GM23338 (cell line): Measurements from ENCODE around the gene PRM3. TPM values are rescaled to one million over a fixed set of nuclear protein-coding genes. Genes with fewer than 3 reads are reported as not detected.

Source experiments
- ATAC-seq: fragments of 200-7000 bp; cut with Tn5 transposase; 3 replicates; pipeline ENCODE4 v1.9.1; 2020
- DNase-seq: peaks from one replicate; pipeline ENCODE4 v3.0.0-alpha.2; 2015; ENCODE audit warnings: low spot score
- H2AFZ ChIP-seq: fragments of 200-600 bp; sonication (generic); 2 replicates; pipeline ENCODE4 v1.8.0; 2016; ENCODE audit warnings: antibody characterized with exemption, mild to moderate bottlenecking, moderate library complexity
- H3F3A ChIP-seq: fragments of 200-600 bp; sonication (generic); replicated peaks from 2 replicates; pipeline ENCODE4 v1.8.0; 2017; ENCODE audit warnings: antibody characterized with exemption, mixed run types, low read depth
- H3K27ac ChIP-seq: fragments of 200-600 bp; sonication (generic); 2 replicates; pipeline ENCODE4 v1.6.1; 2016; ENCODE audit warnings: low read depth
- H3K27me3 ChIP-seq: fragments of 200-600 bp; sonication (generic); 2 replicates; pipeline ENCODE4 v1.8.0; 2016; ENCODE audit warnings: mild to moderate bottlenecking, mixed run types, moderate library complexity; ENCODE audit not compliant: insufficient read depth
- H3K36me3 ChIP-seq: fragments of 200-600 bp; sonication (generic); 2 replicates; pipeline ENCODE4 v1.8.0; 2016; ENCODE audit warnings: mild to moderate bottlenecking; ENCODE audit not compliant: insufficient read depth
- H3K4me1 ChIP-seq: fragments of 200-600 bp; sonication (generic); 2 replicates; pipeline ENCODE4 v1.8.0; 2016; ENCODE audit warnings: mild to moderate bottlenecking, moderate library complexity; ENCODE audit not compliant: insufficient read depth
- H3K4me2 ChIP-seq: fragments of 200-600 bp; sonication (generic); 2 replicates; pipeline ENCODE4 v1.7.1; 2017; ENCODE audit warnings: mixed run types
- H3K4me3 ChIP-seq: fragments of 200-600 bp; sonication (generic); 2 replicates; pipeline ENCODE4 v1.6.1; 2016; ENCODE audit warnings: mixed run types
- H3K79me2 ChIP-seq: fragments of 200-600 bp; sonication (generic); replicated peaks from 2 replicates; pipeline ENCODE4 v1.8.0; 2017; ENCODE audit warnings: mild to moderate bottlenecking; ENCODE audit not compliant: insufficient read depth
- H3K9me2 ChIP-seq: fragments of 200-600 bp; sonication (generic); 2 replicates; pipeline ENCODE4 v1.8.0; 2017; ENCODE audit not compliant: insufficient read depth
- H4K20me1 ChIP-seq: fragments of 200-600 bp; sonication (generic); replicated peaks from 2 replicates; pipeline ENCODE4 v1.8.0; 2017; ENCODE audit warnings: mild to moderate bottlenecking; ENCODE audit not compliant: insufficient read depth
- H3K27ac Mint-ChIP-seq: 2 replicates; pipeline ENCODE4 v1.8.0; 2020; ENCODE audit warnings: inconsistent platforms, mild to moderate bottlenecking, moderate library complexity, mixed read lengths
- H3K27me3 Mint-ChIP-seq: 3 replicates; pipeline ENCODE4 v1.8.0; 2022; ENCODE audit warnings: low read depth, mild to moderate bottlenecking, moderate library complexity, mixed read lengths, inconsistent platforms; ENCODE audit not compliant: insufficient read depth, poor library complexity
- H3K36me3 Mint-ChIP-seq: 3 replicates; pipeline ENCODE4 v1.8.0; 2021; ENCODE audit warnings: low read depth, mild to moderate bottlenecking, inconsistent platforms, moderate library complexity, mixed read lengths
- H3K4me1 Mint-ChIP-seq: 3 replicates; pipeline ENCODE4 v1.8.0; 2020; ENCODE audit warnings: mild to moderate bottlenecking, inconsistent platforms, mixed read lengths
- H3K4me3 Mint-ChIP-seq: 3 replicates; pipeline ENCODE4 v1.8.0; 2021; ENCODE audit warnings: moderate library complexity, mild to moderate bottlenecking, inconsistent platforms, mixed read lengths
- H3K9me3 Mint-ChIP-seq: 3 replicates; pipeline ENCODE4 v1.8.0; 2020; ENCODE audit warnings: moderate library complexity, mild to moderate bottlenecking, inconsistent platforms, mixed read lengths
- CREB1 ChIP-seq: fragments of 250-450 bp; sonication (Bioruptor Pico); IDR thresholded peaks from 2 replicates; pipeline ENCODE4 v1.5.0; 2020; ENCODE audit warnings: low read depth, mild to moderate bottlenecking, moderate library complexity
- CTCF ChIP-seq, 2 experiments: fragments of 200-600 bp in 1 of 2; sonication (generic) in 1 of 2; conservative IDR thresholded peaks; 2 replicates each; pipeline versions ENCODE4 v1.5.1 to v1.6.1; 2016 to 2017; ENCODE audit warnings: antibody characterized with exemption in 2 of 2, low read depth in 2 of 2, mild to moderate bottlenecking in 2 of 2, moderate library complexity in 1 of 2
- EZH2 ChIP-seq: fragments of 200-600 bp; sonication (generic); IDR thresholded peaks from one replicate; pipeline ENCODE4 v1.8.0; 2017; ENCODE audit warnings: antibody characterized with exemption, mild to moderate bottlenecking, low read depth; ENCODE audit not compliant: unreplicated experiment
- EZH2phosphoT487 ChIP-seq: fragments of 200-600 bp; sonication (generic); IDR thresholded peaks from one replicate; pipeline ENCODE4 v1.8.1; 2018; ENCODE audit warnings: antibody characterized with exemption; ENCODE audit not compliant: unreplicated experiment
- JUNB ChIP-seq: IDR thresholded peaks from one replicate; pipeline ENCODE4 v1.6.1; 2016; ENCODE audit warnings: antibody characterized with exemption; ENCODE audit not compliant: unreplicated experiment
- NANOG ChIP-seq: IDR thresholded peaks from 2 replicates; pipeline ENCODE4 v1.6.1; 2016; ENCODE audit warnings: antibody characterized with exemption, borderline replicate concordance
- STAT1 ChIP-seq: IDR thresholded peaks from one replicate; pipeline ENCODE4 v1.6.1; 2016; ENCODE audit warnings: antibody characterized with exemption; ENCODE audit not compliant: unreplicated experiment
- ZNF114 ChIP-seq: fragments of 250-450 bp; sonication (Bioruptor Pico); IDR thresholded peaks from 2 replicates; pipeline ENCODE4 v1.5.0; 2020; ENCODE audit warnings: mild to moderate bottlenecking, moderate library complexity
- ZNF462 ChIP-seq: fragments of 250-450 bp; sonication (Bioruptor Pico); IDR thresholded peaks from 2 replicates; pipeline ENCODE4 v1.5.0; 2020; ENCODE audit warnings: mild to moderate bottlenecking, moderate library complexity
- polyA plus RNA-seq: library from polyadenylated mRNA; unstranded; fragments of >200 nt; fragmentation: Nextera tagmentation; extraction: Ambion mirVana; gene quantifications from 2 replicates; pipeline ENCODE4 v1.2.1, GENCODE V29; 2016
- total RNA-seq: library from RNA; depleted of rRNA; stranded (reverse); fragments of >200 nt; shearing (Covaris generic); gene quantifications from 2 replicates; pipeline ENCODE4 v1.2.3, GENCODE V29; 2014
- TF ChIP-seq, protein P1 (sequence below): IDR thresholded peaks from 2 replicates; pipeline ENCODE4 v1.6.1; 2016; ENCODE audit warnings: antibody characterized with exemption

PRM3 gene
- total and polyA plus RNA-seq, 2 experiments from 2014 or later, result not detected

- H3F3A ChIP-seq, result peaks cover 16% of the 10 kb centered on the region
- DNase-seq (no peak), ATAC-seq (peak; percentile 56)
- Mint-ChIP-seq H3K4me1 (peaks cover 26% of the 10 kb centered on the region), H3K27ac (no peak overlapping the region), H3K4me3 (no peak overlapping the region), H3K36me3 (no peaks in the 10 kb centered on the region; the same call in 2 of the 3 replicates), H3K9me3 (0 out of 3 replicates have a peak, but pooled peaks cover 2% of the 10 kb centered on the region), H3K27me3 (peaks cover 6% of the 10 kb centered on the region)
- no peak overlapping the region for H3K4me3 ChIP-seq
- H3K9me2 ChIP-seq, result no peaks in the 10 kb centered on the region; the same call in 1 of the 2 replicates
- peaks cover 20% of the 10 kb centered on the region for H3K4me1 ChIP-seq
- no peaks in the 10 kb centered on the region for H4K20me1 ChIP-seq
- no peaks in the 10 kb centered on the region for H3K79me2 ChIP-seq
- no peaks in the 10 kb centered on the region; the same call in 1 of the 2 replicates for H3K36me3 ChIP-seq
- peak overlapping the region; percentile 88; the same call in 1 of the 2 replicates for H2AFZ ChIP-seq
- H3K27ac ChIP-seq, result no peak overlapping the region
- TF ChIP-seq, protein P1, sequence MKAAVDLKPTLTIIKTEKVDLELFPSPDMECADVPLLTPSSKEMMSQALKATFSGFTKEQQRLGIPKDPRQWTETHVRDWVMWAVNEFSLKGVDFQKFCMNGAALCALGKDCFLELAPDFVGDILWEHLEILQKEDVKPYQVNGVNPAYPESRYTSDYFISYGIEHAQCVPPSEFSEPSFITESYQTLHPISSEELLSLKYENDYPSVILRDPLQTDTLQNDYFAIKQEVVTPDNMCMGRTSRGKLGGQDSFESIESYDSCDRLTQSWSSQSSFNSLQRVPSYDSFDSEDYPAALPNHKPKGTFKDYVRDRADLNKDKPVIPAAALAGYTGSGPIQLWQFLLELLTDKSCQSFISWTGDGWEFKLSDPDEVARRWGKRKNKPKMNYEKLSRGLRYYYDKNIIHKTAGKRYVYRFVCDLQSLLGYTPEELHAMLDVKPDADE, result no peak
- H3K27me3 ChIP-seq, result no peaks in the 10 kb centered on the region
- H3K4me2 ChIP-seq, result no peak overlapping the region
Measured at GRCh38 chr16:11308493-11309283, 35.3 kb upstream of the PRM3 start.

DNA sequence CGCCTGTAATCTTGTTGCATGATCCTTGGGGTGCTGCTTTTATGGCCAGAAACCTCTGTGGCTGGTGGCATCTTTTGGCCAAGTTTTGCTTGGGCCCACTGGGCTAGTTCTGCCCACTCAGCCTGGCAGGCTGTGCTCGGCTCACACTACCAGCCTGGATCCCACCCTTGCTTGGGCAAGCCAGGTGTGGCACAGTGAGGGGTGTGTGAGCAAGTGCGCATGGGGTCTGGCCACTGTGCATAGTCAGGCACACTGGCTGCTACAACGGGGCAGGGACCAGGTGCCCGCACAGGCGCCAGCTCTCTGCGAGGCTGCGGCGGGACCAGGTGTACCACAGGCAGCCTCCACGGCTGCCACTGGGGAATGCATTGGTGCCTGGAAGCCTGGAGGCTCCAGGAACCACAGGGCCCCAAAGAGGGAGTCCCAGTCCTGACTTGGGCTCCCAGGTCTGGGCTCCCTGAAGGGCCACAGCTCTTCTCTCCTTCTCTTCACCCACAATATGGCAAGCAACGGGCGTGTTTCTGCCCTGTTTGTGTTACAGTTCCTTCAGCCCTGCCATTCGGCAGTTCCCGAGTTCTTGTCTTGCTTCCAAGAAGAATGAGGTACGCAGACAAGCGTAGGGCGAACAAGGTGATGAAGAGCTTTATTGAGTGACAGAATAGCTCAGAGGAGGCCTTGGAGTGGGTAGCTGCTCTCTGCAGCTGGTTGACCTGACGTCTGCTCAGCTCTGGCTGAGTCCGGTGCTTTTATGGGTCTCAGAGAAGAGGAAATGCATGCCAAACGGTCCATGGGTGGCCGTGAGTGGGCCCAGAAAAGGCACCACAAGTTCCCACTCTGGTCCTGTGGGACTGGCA, 34.4 kb upstream of the PRM3 start:
- Histone ChIP-seq H3K4me2 (no peak overlapping the region), H3K36me3 (no peaks in the 10 kb centered on the region; the same call in 1 of the 2 replicates), H3K4me1 (peaks cover 22% of the 10 kb centered on the region), H3K4me3 (no peak overlapping the region), H3K79me2 (no peaks in the 10 kb centered on the region), H4K20me1 (no peaks in the 10 kb centered on the region), H3K27ac (no peak overlapping the region), H3K27me3 (no peaks in the 10 kb centered on the region), H3K9me2 (no peaks in the 10 kb centered on the region; the same call in 1 of the 2 replicates), H2AFZ (peak overlapping the region; percentile 88), H3F3A (peaks cover 14% of the 10 kb centered on the region)
- Mint-ChIP-seq H3K36me3 (no peaks in the 10 kb centered on the region; the same call in 2 of the 3 replicates), H3K4me1 (peaks cover 18% of the 10 kb centered on the region), H3K9me3 (0 out of 3 replicates have a peak, but pooled peaks cover 2% of the 10 kb centered on the region), H3K27me3 (peaks cover 6% of the 10 kb centered on the region), H3K27ac (no peak overlapping the region; the same call in 1 of the 2 replicates), H3K4me3 (no peak overlapping the region)
- ATAC-seq (no peak; the same call in 2 of the 3 replicates), DNase-seq (no peak)
- TF ChIP-seq CREB1 (CRISPR knock-in tag) (no peak), STAT1 (no peak), CTCF (conservative IDR thresholded peaks at IDR 0.05; ENCODE audit: low read depth in 2 of 2) (no peak), NANOG (no peak), ZNF114 (CRISPR knock-in tag) (no peak), JUNB (no peak), EZH2phosphoT487 (no peak), EZH2 (no peak), ZNF462 (CRISPR knock-in tag) (no peak)
